Endothelial cell of umbilical vein (primary cell): ENCODE data around the gene NUBPL. TPM values are rescaled to one million over a fixed set of nuclear protein-coding genes. Genes with fewer than 3 reads are reported as not detected.
"Not testable (repeated sequence)": the region's sequence is repeated elsewhere in the genome, so short reads cannot be mapped to it uniquely, and the experiment has no call there.

ENCODE experiments used
- BruUV-seq: library from RNA; stranded (reverse); fragments of 400-500 nt; replicated peaks from 2 replicates; lab custom pipeline; 2021; lab: Mats Ljungman, UMichigan
- CTCF ChIA-PET: fragments of 300-600, 350-600 bp; sonication (Branson Sonifier 250); formaldehyde crosslinking; loops from one replicate; lab custom pipeline; 2021; ENCODE audit warnings: antibody characterized with exemption, inconsistent platforms; lab: Charles Lee
- POLR2A ChIA-PET: fragments of 300-600, 350-600 bp; sonication (Branson Sonifier 250); formaldehyde crosslinking; loops from one replicate; lab custom pipeline; 2021; ENCODE audit warnings: antibody characterized with exemption, inconsistent platforms; lab: Charles Lee
- DNase-seq: peaks from one replicate; pipeline ENCODE4 v3.0.0-alpha.2; 2011; ENCODE audit warnings: low read depth, low spot score
- FAIRE-seq: peaks from 2 replicates; lab custom pipeline; 2011; peaks lifted over from hg19 to GRCh38; lab: Jason Lieb, UNC
- H2AFZ ChIP-seq: 2 replicates; pipeline ENCODE4 v1.6.0; 2012; ENCODE audit warnings: low read depth, low read length, control low read depth, inconsistent platforms
- H3K27ac ChIP-seq: 2 replicates; pipeline ENCODE4 v1.5.1; 2011; ENCODE audit warnings: low read depth, mild to moderate bottlenecking, control low read depth, low read length, moderate library complexity; ENCODE audit not compliant: insufficient read depth
- H3K27me3 ChIP-seq, 2 experiments: 2 replicates each; pipeline versions ENCODE4 v1.6.0 to v1.6.1; 2011; ENCODE audit warnings: low read length in 2 of 2, mixed read lengths in 1 of 2; ENCODE audit not compliant: control insufficient read depth in 2 of 2, insufficient read depth in 2 of 2
- H3K36me3 ChIP-seq, 2 experiments: 2 replicates in 1 of 2; 3 replicates in 1 of 2; pipeline ENCODE4 v1.5.1; 2011; ENCODE audit warnings: low read length in 2 of 2, mild to moderate bottlenecking in 1 of 2, moderate library complexity in 1 of 2; ENCODE audit not compliant: control insufficient read depth in 2 of 2, insufficient read depth in 2 of 2; ENCODE audit errors: extremely low read depth in 1 of 2
- H3K4me1 ChIP-seq: 3 replicates; pipeline ENCODE4 v1.5.1; 2011; ENCODE audit warnings: mild to moderate bottlenecking, low read length; ENCODE audit not compliant: control insufficient read depth, insufficient read depth; ENCODE audit errors: extremely low read depth
- H3K4me2 ChIP-seq: 2 replicates; pipeline ENCODE4 v1.6.1; 2011; ENCODE audit warnings: low read length, control low read depth, mixed read lengths; ENCODE audit not compliant: insufficient read depth
- H3K4me3 ChIP-seq, 3 experiments: fragments of 200-600 bp in 1 of 3; sonication (generic), shearing (Covaris generic) in 1 of 3; replicated peaks in 1 of 3; 2 replicates each; pipeline ENCODE4 v1.5.1; 2011 to 2016; ENCODE audit warnings: control low read depth in 3 of 3, low read length in 3 of 3, mild to moderate bottlenecking in 2 of 3, inconsistent platforms in 1 of 3, low read depth in 1 of 3, moderate library complexity in 1 of 3; ENCODE audit not compliant: insufficient read depth in 1 of 3
- H3K79me2 ChIP-seq: 2 replicates; pipeline ENCODE4 v1.6.0; 2012; ENCODE audit warnings: low read length, inconsistent platforms; ENCODE audit not compliant: control insufficient read depth, insufficient read depth
- H3K9ac ChIP-seq: replicated peaks from 2 replicates; pipeline ENCODE3; 2011; ENCODE audit warnings: low read length, control low read depth; ENCODE audit not compliant: insufficient read depth; ENCODE audit errors: extremely low read depth
- H3K9me1 ChIP-seq: replicated peaks from 3 replicates; pipeline ENCODE4 v1.6.0; 2011; ENCODE audit warnings: mild to moderate bottlenecking, low read length; ENCODE audit not compliant: control insufficient read depth, insufficient read depth; ENCODE audit errors: extremely low read depth
- H3K9me3 ChIP-seq: replicated peaks from 2 replicates; pipeline ENCODE4 v1.5.1; 2012; ENCODE audit warnings: low read length, inconsistent platforms; ENCODE audit not compliant: control insufficient read depth, insufficient read depth
- H4K20me1 ChIP-seq: replicated peaks from 2 replicates; pipeline ENCODE3; 2011; ENCODE audit warnings: mild to moderate bottlenecking, low read length; ENCODE audit not compliant: control insufficient read depth, insufficient read depth; ENCODE audit errors: extremely low read depth
- CTCF ChIP-seq, 2 donors: IDR thresholded peaks; 1 replicate in 1 of 2; 2 replicates in 1 of 2; pipeline ENCODE4 v1.5.1; 2011; ENCODE audit warnings: low read length in 2 of 2, mild to moderate bottlenecking in 2 of 2, moderate library complexity in 2 of 2, control low read depth in 1 of 2, inconsistent platforms in 1 of 2, low read depth in 1 of 2; ENCODE audit not compliant: insufficient read depth in 1 of 2; ENCODE audit errors: extremely low read depth in 1 of 2
- EZH2 ChIP-seq: IDR thresholded peaks from 2 replicates; pipeline ENCODE4 v1.6.1; 2012; ENCODE audit warnings: borderline replicate concordance, low read depth, mild to moderate bottlenecking, moderate library complexity, low read length, inconsistent platforms; ENCODE audit not compliant: severe bottlenecking
- FOS ChIP-seq: IDR thresholded peaks from 2 replicates; pipeline ENCODE4 v1.6.1; 2011; ENCODE audit warnings: mild to moderate bottlenecking, low read length, moderate library complexity, borderline replicate concordance; ENCODE audit not compliant: insufficient read depth
- GATA2 ChIP-seq: IDR thresholded peaks from 2 replicates; pipeline ENCODE4 v1.7.0; 2011; ENCODE audit warnings: low read depth, mild to moderate bottlenecking, moderate library complexity, mixed read lengths, low read length; ENCODE audit not compliant: insufficient read length, insufficient read depth
- JUN ChIP-seq: IDR thresholded peaks from 2 replicates; pipeline ENCODE4 v1.6.1; 2011; ENCODE audit warnings: borderline replicate concordance, low read depth; ENCODE audit not compliant: insufficient read length, insufficient read depth
- MAX ChIP-seq: IDR thresholded peaks from 2 replicates; pipeline ENCODE4 v1.6.1; 2011; ENCODE audit not compliant: insufficient read depth, insufficient read length
- MYC ChIP-seq: IDR thresholded peaks from one replicate; pipeline ENCODE4 v1.6.1; 2011; ENCODE audit warnings: mild to moderate bottlenecking, low read depth, low read length
- POLR2A ChIP-seq: IDR thresholded peaks from 2 replicates; pipeline ENCODE4 v1.6.1; 2012; ENCODE audit warnings: low read depth, mild to moderate bottlenecking, control low read depth, low read length
- POLR2AphosphoS5 ChIP-seq: IDR thresholded peaks from 2 replicates; pipeline ENCODE4 v1.6.1; 2012; ENCODE audit warnings: low read depth, mild to moderate bottlenecking, control low read depth, low read length, moderate library complexity; ENCODE audit not compliant: insufficient read depth
- dilution Hi-C: fragments of 300-500 bp; cut with MboI; formaldehyde crosslinking; loops from one replicate; pipeline ENCODE4 v1.15.0; 2019; ENCODE audit warnings: low sequenced_read_pairs; ENCODE audit not compliant: extremely low pct_ligation_motif_present
- intact Hi-C: fragments of 100-400 bp; cut with micrococcal nuclease; formaldehyde crosslinking; loops from one replicate; pipeline ENCODE4 v1.10.0; 2022
- polyA plus RNA-seq, 4 experiments: library from polyadenylated mRNA; depleted of rRNA in 3 of 4; stranded (reverse) in 3 of 4; unstranded in 1 of 4; fragments of >200 nt; gene quantifications; 2 replicates each; pipeline versions ENCODE4 v1.2.1 to v1.2.3, GENCODE V29; 2011 to 2012; ENCODE audit warnings: missing spikeins in 1 of 4
- total RNA-seq: library from RNA; stranded (reverse); gene quantifications from 2 replicates; pipeline ENCODE4 v1.2.3, GENCODE V29; 2021

The NUBPL gene
- total and polyA plus RNA-seq, 2 donors (not counting 3 experiments of a cell fraction or from before 2014, with no cell fraction given): 2.1 to 12.3 TPM

GRCh38 chr14:31613188-31613587 lies 52.0 kb downstream of the NUBPL start:
- intact Hi-C loops (no loop called here), dilution Hi-C loops (no loop called here)
- FAIRE-seq (no peak), DNase-seq (no peak)
- ChIA-PET POLR2A (no interaction called here), CTCF (no interaction called here)
- Histone ChIP-seq H3K9me1 (no peaks in the 10 kb centered on the region), H3K4me2 (no peak overlapping the region), H3K36me3 (no peaks in the 10 kb centered on the region), H3K4me3 (no peak overlapping the region), H3K4me1 (no peaks in the 10 kb centered on the region), H3K27ac (no peak overlapping the region), H2AFZ (no peak overlapping the region), H4K20me1 (no peaks in the 10 kb centered on the region), H3K27me3 (no peaks in the 10 kb centered on the region), H3K9ac (no peak overlapping the region), H3K79me2 (no peaks in the 10 kb centered on the region), H3K9me3 (no peaks in the 10 kb centered on the region)
- TF ChIP-seq POLR2A (no peak), MYC (no peak), GATA2 (no peak), FOS (no peak), EZH2 (no peak), JUN (no peak), MAX (no peak), POLR2AphosphoS5 (no peak), CTCF (IDR thresholded peaks at IDR 0.05; ENCODE audit: extremely low read depth in 1 of 2, insufficient read depth in 1 of 2, low read depth in 1 of 2, low read length in 2 of 2) (no peak)
- no TSS peak for BruUV-seq

- H3K27ac ChIP-seq, POLR2A ChIA-PET, H3K36me3 ChIP-seq, H3K4me1 ChIP-seq, H3K27me3 ChIP-seq, BruUV-seq, H3K79me2 ChIP-seq, H3K4me3 ChIP-seq, H3K9ac ChIP-seq, H3K9me1 ChIP-seq, FAIRE-seq, H3K4me2 ChIP-seq, dilution Hi-C loops, H3K9me3 ChIP-seq, CTCF ChIA-PET, DNase-seq, H4K20me1 ChIP-seq, intact Hi-C loops, H2AFZ ChIP-seq: not testable (repeated sequence)
Measured at GRCh38 chr14:31618884-31619283, 57.7 kb downstream of the NUBPL start.
